Omental fat pad (tissue), 4 donors: ENCODE measurements around the gene PISD. TPM values are rescaled to one million over a fixed set of nuclear protein-coding genes. Genes with fewer than 3 reads are reported as not detected.

Experiments
- ATAC-seq: fragments of 150-250 bp; one replicate; pipeline ENCODE4 v1.9.1; 2016; ENCODE audit warnings: mild to moderate bottlenecking, moderate library complexity; ENCODE audit not compliant: low FRiP score
- DNase-seq: peaks from one replicate; pipeline ENCODE4 v3.0.0-alpha.2; 2019; ENCODE audit warnings: low spot score
- total RNA-seq, 4 donors: library from RNA; depleted of rRNA; stranded (reverse); fragments of >200 nt; gene quantifications; one replicate each; pipeline ENCODE4 v1.1.0, GENCODE V29; 2016
- TF ChIP-seq, protein P1 (sequence below), 3 donors: fragments of 450-650 bp; IDR thresholded peaks; one replicate each; pipeline ENCODE4 v1.5.1; 2016 to 2017; ENCODE audit warnings: antibody characterized with exemption in 3 of 3, mild to moderate bottlenecking in 3 of 3, moderate library complexity in 2 of 3

PISD gene
- total RNA-seq, 4 donors from 2014 or later, result 55.2 to 165 (median 122) TPM

DNA sequence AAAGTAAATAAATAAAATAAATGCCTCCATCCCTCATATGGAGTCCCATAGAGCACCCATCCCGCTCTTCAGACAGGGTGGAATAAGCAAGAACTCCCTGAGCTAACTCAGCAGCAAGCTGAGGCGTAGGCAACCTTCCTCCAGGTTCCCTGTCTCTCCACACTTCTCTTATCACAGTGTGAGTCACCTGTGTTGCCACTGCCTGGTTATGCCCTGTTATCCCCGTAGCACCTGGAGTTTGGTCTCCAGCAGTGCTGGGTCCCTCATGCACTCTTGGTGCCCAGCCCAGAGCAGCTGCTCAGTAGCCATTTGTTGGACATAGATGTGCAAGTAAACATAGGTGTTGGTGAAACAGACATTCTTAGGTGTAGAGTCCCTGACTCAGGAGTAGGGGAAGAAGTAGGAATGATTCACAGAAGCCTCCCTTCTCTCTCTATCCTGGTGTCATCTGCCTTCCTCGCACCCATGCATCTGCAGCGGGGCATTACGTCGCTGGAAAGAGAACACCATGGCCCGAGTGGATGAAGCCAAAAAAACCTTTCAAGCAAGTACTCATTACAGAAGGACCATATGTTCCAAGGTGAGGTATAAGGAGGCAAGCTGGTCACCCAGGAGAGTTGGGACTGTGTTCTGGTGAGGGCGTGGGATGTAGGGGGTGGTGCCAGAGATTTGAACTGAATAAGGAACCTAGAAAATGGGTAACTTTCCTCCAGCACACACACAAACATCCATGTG, 56.0 kb downstream of the PISD start:
- ATAC-seq (no peak), DNase-seq (no peak)
- TF ChIP-seq, protein P1, sequence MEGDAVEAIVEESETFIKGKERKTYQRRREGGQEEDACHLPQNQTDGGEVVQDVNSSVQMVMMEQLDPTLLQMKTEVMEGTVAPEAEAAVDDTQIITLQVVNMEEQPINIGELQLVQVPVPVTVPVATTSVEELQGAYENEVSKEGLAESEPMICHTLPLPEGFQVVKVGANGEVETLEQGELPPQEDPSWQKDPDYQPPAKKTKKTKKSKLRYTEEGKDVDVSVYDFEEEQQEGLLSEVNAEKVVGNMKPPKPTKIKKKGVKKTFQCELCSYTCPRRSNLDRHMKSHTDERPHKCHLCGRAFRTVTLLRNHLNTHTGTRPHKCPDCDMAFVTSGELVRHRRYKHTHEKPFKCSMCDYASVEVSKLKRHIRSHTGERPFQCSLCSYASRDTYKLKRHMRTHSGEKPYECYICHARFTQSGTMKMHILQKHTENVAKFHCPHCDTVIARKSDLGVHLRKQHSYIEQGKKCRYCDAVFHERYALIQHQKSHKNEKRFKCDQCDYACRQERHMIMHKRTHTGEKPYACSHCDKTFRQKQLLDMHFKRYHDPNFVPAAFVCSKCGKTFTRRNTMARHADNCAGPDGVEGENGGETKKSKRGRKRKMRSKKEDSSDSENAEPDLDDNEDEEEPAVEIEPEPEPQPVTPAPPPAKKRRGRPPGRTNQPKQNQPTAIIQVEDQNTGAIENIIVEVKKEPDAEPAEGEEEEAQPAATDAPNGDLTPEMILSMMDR (IDR thresholded peaks at IDR 0.05), result no peak

DNA sequence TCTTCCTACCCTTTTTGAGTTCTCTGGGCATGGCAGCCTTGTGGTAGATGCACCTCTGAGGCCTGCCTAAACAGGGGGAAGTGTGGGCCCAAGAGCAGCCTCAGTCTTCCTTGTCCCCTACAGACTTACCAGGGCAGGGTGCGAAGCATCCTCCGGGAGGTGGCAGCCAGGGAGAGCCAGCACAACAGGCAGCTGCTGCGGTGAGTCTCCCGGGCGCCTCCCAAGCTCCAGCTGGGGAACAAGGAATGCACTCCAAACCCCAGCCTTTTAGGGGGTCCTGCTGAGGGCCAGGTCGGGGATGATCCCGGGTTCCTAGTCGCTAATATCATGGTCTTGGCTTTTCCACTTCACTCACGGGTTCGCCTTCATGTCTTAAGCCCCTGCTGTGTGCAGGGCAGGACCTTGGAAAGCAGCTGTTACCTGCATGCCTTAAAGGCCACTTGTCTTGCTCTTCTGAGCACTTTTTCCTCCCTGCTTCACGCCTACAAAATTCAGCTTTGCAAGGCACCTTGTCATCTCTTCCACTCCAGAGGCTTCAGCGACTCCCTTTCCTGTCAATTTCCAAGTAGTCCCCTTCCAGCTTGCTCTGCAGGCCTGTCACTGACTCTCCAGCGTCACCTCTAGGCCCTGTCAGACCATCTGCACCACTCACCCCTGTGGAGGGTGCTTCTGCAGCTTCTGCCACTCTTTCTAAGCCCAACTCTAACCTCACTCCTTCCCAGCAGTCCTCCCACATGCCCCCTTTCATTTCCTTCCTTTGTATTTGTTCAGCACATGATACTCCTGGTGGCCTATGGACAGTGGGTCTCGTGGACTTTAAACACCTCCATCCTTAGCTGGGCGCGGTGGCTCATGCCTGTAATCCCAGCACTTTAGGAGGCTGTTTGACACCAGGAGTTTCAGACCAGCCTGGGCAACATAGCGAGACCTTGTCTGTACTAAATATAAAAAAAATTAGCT, 57.0 kb downstream of the PISD start:
- TF ChIP-seq, protein P1 (IDR thresholded peaks at IDR 0.05), result no peak
- no peak for ATAC-seq
- DNase-seq, result no peak

DNA sequence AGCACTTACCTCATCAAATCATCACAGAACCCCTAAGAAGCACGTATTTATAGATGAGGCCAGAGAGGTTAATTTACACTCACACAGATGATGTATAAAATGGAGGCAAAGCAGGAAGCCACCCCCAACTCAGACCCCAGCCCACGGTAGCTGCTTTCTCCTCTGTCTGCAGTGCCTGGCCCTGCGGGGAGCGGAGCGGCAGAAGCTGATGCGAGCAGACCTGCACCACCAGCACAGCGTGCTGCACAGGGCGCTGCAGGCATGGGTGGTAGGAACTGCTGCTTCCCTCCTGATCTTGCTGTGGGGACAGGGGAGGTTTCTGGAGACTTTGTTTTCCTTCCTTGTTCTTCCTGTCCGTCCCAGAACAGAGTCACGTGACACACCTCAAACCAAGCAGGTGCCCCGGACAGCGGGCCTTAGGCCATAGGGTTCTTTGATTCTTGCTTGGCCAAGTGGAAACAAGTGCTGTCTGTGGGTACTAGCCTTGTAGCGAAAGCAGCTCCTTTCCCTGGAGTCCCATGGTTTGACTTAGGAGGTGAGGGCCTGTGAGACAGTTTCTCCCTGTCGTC, 57.8 kb downstream of the PISD start:
- no peak for ATAC-seq
- TF ChIP-seq, protein P1 (IDR thresholded peaks at IDR 0.05), result no peak
- DNase-seq, result no peak

DNA sequence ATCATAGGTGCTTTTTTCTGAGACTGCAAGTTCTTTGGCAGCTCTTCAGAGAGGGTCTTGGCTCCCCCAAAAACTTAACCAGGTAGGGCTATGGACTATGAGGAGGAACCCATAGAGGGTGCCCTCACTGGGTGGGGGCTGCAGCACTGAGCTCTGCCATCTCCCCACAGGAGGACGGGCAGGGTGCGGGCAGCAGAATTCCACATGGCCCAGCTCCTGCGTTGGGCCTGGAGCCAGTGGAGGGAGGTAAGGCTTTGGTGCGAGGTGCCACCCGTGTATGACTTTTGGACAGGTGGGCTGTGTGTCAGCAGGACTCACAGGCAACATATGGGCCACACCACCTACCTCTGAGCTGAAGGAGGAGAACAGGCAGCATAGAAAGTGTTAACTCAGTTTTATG, 58.4 kb downstream of the PISD start:
- no peak for ATAC-seq
- TF ChIP-seq, protein P1 (IDR thresholded peaks at IDR 0.05), result no peak
- DNase-seq, result no peak

DNA sequence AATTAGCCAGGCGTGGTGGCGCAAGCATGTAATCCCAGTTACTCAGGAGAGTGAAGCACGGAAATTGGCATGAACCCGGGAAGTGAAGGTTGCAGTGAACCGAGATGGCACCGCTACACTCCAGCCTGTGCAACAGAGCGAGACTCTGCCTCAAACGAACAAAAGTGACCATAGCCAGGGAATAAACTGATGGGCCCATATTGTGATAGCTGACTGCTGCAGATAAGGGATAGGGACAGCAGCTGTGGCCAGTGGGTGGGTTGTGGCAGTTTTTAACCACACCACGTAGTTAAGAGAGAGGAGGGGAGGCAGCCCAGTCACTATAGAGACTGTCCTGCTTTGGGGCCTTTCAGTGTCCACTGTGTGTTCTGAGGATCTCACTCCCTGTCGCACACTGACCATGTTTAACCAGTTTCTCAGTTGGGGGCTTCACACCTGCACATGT, 58.9 kb downstream of the PISD start:
- TF ChIP-seq, protein P1 (IDR thresholded peaks at IDR 0.05), result no peak
- ATAC-seq, result no peak
- no peak for DNase-seq

DNA sequence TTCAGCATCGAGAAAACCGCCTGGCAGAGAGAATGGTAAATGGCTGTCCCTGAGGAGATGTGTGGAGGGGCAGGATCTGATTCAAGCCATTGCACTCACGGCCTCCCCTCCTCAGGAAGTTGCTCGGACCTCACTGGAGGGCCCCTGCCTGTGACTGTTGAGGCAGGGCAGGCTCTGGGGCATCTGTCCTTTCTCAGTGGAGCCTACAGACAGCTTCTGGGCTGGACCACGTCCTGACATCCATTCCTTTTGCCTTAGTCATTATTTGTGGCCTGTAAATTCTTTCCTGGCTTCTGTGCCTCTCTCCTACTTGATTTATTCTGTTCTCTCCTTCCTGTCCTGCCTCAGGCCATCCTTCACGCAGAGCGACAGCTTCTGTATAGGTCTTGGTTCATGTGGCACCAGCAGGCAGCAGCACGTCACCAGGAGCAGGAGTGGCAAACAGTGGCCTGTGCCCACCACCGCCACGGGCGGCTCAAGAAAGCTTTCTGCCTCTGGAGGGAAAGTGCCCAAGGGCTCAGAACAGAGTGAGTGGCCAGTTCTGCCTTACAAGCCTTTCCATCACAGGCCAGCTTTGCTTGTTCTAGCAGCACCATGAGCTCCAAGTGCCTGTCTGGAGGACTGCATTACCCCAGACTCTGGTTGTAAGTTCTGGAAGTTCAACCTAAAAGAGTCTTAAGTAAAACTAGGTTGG, 59.6 kb downstream of the PISD start:
- peak; percentile 49 for ATAC-seq
- DNase-seq, result no peak
- TF ChIP-seq, protein P1 (IDR thresholded peaks at IDR 0.05), result no peak
